IMR-90 (cell line): ENCODE results near the gene TBC1D1.

ENCODE experiments used
- CEBPB ChIP-seq: IDR thresholded peaks from 2 replicates; pipeline ENCODE4 v1.6.1; 2012; ENCODE audit warnings: low read depth, low read length, improper control_type of control experiment
- CHD1 ChIP-seq: IDR thresholded peaks from 2 replicates; pipeline ENCODE4 v1.6.1; 2012; ENCODE audit warnings: low read depth, low read length, improper control_type of control experiment
- FOS ChIP-seq: fragments of 150-350 bp; IDR thresholded peaks from 2 replicates; pipeline ENCODE4 v1.6.1; 2016; ENCODE audit warnings: low read depth, low read length
- MXI1 ChIP-seq: IDR thresholded peaks from 2 replicates; pipeline ENCODE4 v1.6.1; 2012; ENCODE audit warnings: low read depth, mild to moderate bottlenecking, low read length, moderate library complexity, borderline replicate concordance
- POLR2A ChIP-seq: IDR thresholded peaks from 2 replicates; pipeline ENCODE4 v1.6.1; 2012; ENCODE audit warnings: mild to moderate bottlenecking, low read depth, low read length
- RAD21 ChIP-seq: IDR thresholded peaks from 2 replicates; pipeline ENCODE4 v1.6.1; 2012; ENCODE audit warnings: low read length, improper control_type of control experiment
- SMC3 ChIP-seq: fragments of 150-350 bp; IDR thresholded peaks from 2 replicates; pipeline ENCODE4 v1.6.1; 2016; ENCODE audit warnings: low read depth, mild to moderate bottlenecking, antibody characterized with exemption, low read length, moderate library complexity
- TF ChIP-seq, protein P1 (sequence below): conservative IDR thresholded peaks from 2 replicates; pipeline ENCODE4 v1.5.1; 2012; ENCODE audit warnings: mild to moderate bottlenecking, low read depth, low read length, improper control_type of control experiment
- TF ChIP-seq, protein P2 (sequence below): fragments of 150-350 bp; IDR thresholded peaks from 2 replicates; pipeline ENCODE4 v1.6.1; 2017; ENCODE audit warnings: mild to moderate bottlenecking, antibody characterized with exemption, low read length, low read depth

DNA sequence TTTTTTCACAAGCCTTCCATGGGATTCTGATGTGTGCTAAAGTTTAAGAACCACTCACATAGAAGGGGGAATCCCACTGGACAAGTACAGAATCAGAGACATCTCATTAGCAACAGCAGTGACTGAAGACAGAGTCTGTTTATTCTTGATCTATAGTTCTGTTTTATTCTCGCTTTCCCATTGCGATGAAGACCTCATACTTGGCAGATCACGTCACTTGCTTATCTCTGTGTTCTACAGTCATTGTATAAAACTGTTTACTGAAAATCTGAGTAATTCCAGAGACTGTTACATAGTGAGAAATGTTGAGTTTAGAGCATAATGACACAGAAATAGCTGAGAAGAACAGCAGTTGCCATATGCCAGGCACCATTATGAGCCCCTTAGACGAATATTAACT lies 254.9 kb downstream of the TBC1D1 start:
- TF ChIP-seq POLR2A (peak; percentile 28; the same call in 1 of the 2 replicates), FOS (peak; percentile 87), RAD21 (no peak; the same call in 1 of the 2 replicates), CEBPB (peak; percentile 40; the same call in 1 of the 2 replicates), MXI1 (no peak), SMC3 (0 out of 2 replicates have a peak, but pooled peaks have one; percentile 18), CHD1 (peak; percentile 40; the same call in 1 of the 2 replicates)
- TF ChIP-seq, protein P1, sequence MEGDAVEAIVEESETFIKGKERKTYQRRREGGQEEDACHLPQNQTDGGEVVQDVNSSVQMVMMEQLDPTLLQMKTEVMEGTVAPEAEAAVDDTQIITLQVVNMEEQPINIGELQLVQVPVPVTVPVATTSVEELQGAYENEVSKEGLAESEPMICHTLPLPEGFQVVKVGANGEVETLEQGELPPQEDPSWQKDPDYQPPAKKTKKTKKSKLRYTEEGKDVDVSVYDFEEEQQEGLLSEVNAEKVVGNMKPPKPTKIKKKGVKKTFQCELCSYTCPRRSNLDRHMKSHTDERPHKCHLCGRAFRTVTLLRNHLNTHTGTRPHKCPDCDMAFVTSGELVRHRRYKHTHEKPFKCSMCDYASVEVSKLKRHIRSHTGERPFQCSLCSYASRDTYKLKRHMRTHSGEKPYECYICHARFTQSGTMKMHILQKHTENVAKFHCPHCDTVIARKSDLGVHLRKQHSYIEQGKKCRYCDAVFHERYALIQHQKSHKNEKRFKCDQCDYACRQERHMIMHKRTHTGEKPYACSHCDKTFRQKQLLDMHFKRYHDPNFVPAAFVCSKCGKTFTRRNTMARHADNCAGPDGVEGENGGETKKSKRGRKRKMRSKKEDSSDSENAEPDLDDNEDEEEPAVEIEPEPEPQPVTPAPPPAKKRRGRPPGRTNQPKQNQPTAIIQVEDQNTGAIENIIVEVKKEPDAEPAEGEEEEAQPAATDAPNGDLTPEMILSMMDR: no peak
- TF ChIP-seq, protein P2, sequence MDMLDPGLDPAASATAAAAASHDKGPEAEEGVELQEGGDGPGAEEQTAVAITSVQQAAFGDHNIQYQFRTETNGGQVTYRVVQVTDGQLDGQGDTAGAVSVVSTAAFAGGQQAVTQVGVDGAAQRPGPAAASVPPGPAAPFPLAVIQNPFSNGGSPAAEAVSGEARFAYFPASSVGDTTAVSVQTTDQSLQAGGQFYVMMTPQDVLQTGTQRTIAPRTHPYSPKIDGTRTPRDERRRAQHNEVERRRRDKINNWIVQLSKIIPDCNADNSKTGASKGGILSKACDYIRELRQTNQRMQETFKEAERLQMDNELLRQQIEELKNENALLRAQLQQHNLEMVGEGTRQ: no peak
